ENCODE results near the gene CAPN12. TPM values are rescaled to one million over a fixed set of nuclear protein-coding genes. Genes with fewer than 3 reads are reported as not detected.

CAPN12 gene
- polyA plus RNA-seq, 3 donors: 1.8 TPM; not detected in 2

DNA sequence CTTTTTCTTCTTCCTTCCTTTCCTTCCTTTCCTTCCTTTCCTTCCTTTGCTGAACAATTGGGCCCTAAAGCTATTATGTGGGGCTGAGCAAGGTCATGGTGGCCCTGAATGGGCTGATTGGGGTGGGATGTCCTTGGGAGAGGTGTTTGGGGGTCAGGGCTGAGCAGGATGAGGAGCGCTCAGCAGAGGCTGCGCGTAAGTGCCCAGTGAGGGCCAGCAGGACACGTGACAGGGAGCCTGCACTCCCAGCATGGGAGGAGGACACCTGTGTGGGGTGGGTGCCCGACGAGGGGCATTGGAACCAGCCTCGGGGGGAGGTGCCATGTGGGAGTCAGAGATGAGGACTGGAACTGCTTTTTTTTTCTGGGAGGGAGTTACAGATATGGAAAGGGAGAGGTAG, 34.5 kb upstream of the CAPN12 start:
- Mint-ChIP-seq H3K4me1 (no peaks in the 10 kb centered on the region), H3K36me3 (no peaks in the 10 kb centered on the region), H3K9me3 (no peaks in the 10 kb centered on the region), H3K27me3 (ENCODE audit: low read depth in 3 of 3) (peaks cover 5 to 23% (median 15%) of the 10 kb centered on the region in 3 donors), H3K4me3 (no peak overlapping the region), H3K27ac (peak overlapping the region in 2 of 7 donors; percentile 16 to 64)
- Histone ChIP-seq H3K4me1 (ENCODE audit: control insufficient read depth in 1 of 2, insufficient read depth in 2 of 2, low read length in 2 of 2) (no peaks in the 10 kb centered on the region), H3K9me3 (replicated peaks in 1 of 2; ENCODE audit: control insufficient read depth in 1 of 2, insufficient read depth in 1 of 2, low read length in 2 of 2) (no peaks in the 10 kb centered on the region), H2AFZ (ENCODE audit: insufficient read depth, low read depth, low read length, poor library complexity, severe bottlenecking) (no peak overlapping the region), H3K4me3 (replicated peaks in 1 of 3; ENCODE audit: low read depth in 2 of 3, low read length in 3 of 3) (no peak overlapping the region), H3K27me3 (ENCODE audit: control insufficient read depth in 2 of 2, insufficient read depth in 2 of 2, low read length in 2 of 2) (no peaks in the 10 kb centered on the region), H4K20me1 (ENCODE audit: insufficient read depth, low read length) (no peaks in the 10 kb centered on the region), H3K4me2 (replicated peaks; ENCODE audit: extremely low read depth, low read length, poor library complexity, severe bottlenecking) (no peak overlapping the region), H3K36me3 (replicated peaks in 1 of 2; ENCODE audit: control insufficient read depth in 1 of 2, insufficient read depth in 2 of 2, low read length in 2 of 2) (no peaks in the 10 kb centered on the region), H3K9ac (ENCODE audit: insufficient read depth, low read length, poor library complexity, severe bottlenecking) (no peak overlapping the region), H3K27ac (ENCODE audit: low read depth in 1 of 2, low read length in 2 of 2) (no peak overlapping the region), H3K79me2 (ENCODE audit: insufficient read depth, low read length) (no peaks in the 10 kb centered on the region)
- WGBS (ENCODE audit: insufficient coverage): 81% methylated on average over 6 of the region's 7 CpGs
- DNase-seq: no peak
- intact Hi-C loops (cut with micrococcal nuclease): no loop called here
- TF ChIP-seq CTCF (IDR thresholded peaks at IDR 0.05): no peak

DNA sequence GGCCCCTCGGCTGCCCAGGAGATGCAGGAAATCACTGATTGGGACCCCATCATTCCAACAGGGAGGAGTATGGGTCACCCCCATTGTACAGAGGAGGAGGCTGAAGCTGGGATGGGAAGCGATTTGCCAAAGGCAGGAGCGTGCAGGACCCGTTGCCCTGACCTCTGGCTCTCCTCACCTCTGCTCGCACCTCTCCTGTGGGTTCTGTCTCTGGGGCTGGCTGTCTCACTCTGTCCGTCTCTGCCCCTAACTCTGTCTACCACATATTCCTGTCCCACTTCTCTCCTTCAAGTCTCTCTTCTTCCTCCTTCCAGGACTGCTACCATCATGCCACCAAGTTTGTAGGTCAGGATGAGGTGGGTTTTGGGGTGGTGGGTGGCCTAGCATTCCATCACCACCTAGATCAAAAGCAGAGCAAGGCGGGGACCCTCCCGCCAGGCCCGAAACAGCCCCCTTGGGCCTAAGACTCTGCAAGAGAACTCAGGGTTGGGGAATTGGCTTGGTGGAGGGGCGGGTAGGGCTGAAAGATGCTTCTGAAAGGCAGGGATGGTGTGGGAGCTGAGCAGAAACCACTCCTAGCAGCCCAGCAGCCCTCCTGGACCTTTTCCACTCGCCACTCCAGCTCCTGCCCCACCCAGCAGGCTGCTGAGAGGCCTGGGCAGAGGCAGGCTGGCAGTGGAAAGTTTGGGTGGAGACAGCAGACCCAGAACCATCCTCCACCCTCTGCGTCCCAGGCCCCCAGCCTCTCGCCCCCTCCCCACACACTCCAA, 30.1 kb upstream of the CAPN12 start:
- no peaks in the 10 kb centered on the region for H3K27me3 ChIP-seq (ENCODE audit: control insufficient read depth in 2 of 2, insufficient read depth in 2 of 2, low read length in 2 of 2)
- no peak overlapping the region for H3K4me2 ChIP-seq (replicated peaks; ENCODE audit: extremely low read depth, low read length, poor library complexity, severe bottlenecking)
- no peak for DNase-seq
- intact Hi-C loops (cut with micrococcal nuclease): no loop called here
- H3K9me3 ChIP-seq (replicated peaks in 1 of 2; ENCODE audit: control insufficient read depth in 1 of 2, insufficient read depth in 1 of 2, low read length in 2 of 2): no peaks in the 10 kb centered on the region
- no peaks in the 10 kb centered on the region for H4K20me1 ChIP-seq (ENCODE audit: insufficient read depth, low read length)
- peaks cover 3% of the 10 kb centered on the region for H3K4me1 Mint-ChIP-seq
- H3K36me3 ChIP-seq (replicated peaks in 1 of 2; ENCODE audit: control insufficient read depth in 1 of 2, insufficient read depth in 2 of 2, low read length in 2 of 2): no peaks in the 10 kb centered on the region
- H3K4me1 ChIP-seq (ENCODE audit: control insufficient read depth in 1 of 2, insufficient read depth in 2 of 2, low read length in 2 of 2): peaks cover 3 to 10% of the 10 kb centered on the region in 2 donors
- H3K9me3 Mint-ChIP-seq: no peaks in the 10 kb centered on the region
- peaks cover 1 to 7% (median 6%) of the 10 kb centered on the region in 3 donors for H3K27me3 Mint-ChIP-seq (ENCODE audit: low read depth in 3 of 3)
- no peaks in the 10 kb centered on the region for H3K36me3 Mint-ChIP-seq
- no peaks in the 10 kb centered on the region for H3K79me2 ChIP-seq (ENCODE audit: insufficient read depth, low read length)
- no peak overlapping the region for H3K27ac ChIP-seq (ENCODE audit: low read depth in 1 of 2, low read length in 2 of 2)
- WGBS (ENCODE audit: insufficient coverage): 97% methylated on average over 5 of the region's 13 CpGs
- no peak for TF ChIP-seq CTCF (IDR thresholded peaks at IDR 0.05)
- H3K4me3 Mint-ChIP-seq: peak overlapping the region in 1 of 2 donors; percentile 14
- no peak overlapping the region for H3K4me3 ChIP-seq (replicated peaks in 1 of 3; ENCODE audit: low read depth in 2 of 3, low read length in 3 of 3)
- H3K27ac Mint-ChIP-seq: no peak overlapping the region
- no peak overlapping the region for H2AFZ ChIP-seq (ENCODE audit: insufficient read depth, low read depth, low read length, poor library complexity, severe bottlenecking)
- no peak overlapping the region for H3K9ac ChIP-seq (ENCODE audit: insufficient read depth, low read length, poor library complexity, severe bottlenecking)
